Measurements from ENCODE around the gene GCC2.
A peak's percentile ranks its signal among the peaks of the same experiment; 100 is the strongest.
"Not testable (repeated sequence)": the region's sequence is repeated elsewhere in the genome, so short reads cannot be mapped to it uniquely, and the experiment has no call there.

Gene GCC2

DNA sequence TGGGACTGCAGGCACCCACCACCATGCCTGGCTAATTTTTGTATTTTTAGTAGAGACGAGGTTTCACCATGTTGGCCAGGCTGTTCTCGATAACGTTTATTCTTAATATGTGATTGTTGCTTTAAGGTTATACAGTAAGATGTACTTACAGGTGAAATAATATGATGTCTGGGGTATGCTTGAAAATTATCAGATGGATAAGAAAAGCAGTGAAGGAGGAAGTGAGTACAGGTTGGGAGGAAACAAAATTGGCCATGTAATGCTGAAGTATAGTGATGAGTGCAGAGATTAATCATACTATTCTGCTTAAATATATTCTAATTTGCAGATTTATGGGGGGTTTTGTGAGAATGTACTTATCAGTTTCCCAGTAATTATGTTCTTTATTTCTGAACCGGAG lies 3.0 kb downstream of the GCC2 start:
- TF ChIP-seq, protein P1, sequence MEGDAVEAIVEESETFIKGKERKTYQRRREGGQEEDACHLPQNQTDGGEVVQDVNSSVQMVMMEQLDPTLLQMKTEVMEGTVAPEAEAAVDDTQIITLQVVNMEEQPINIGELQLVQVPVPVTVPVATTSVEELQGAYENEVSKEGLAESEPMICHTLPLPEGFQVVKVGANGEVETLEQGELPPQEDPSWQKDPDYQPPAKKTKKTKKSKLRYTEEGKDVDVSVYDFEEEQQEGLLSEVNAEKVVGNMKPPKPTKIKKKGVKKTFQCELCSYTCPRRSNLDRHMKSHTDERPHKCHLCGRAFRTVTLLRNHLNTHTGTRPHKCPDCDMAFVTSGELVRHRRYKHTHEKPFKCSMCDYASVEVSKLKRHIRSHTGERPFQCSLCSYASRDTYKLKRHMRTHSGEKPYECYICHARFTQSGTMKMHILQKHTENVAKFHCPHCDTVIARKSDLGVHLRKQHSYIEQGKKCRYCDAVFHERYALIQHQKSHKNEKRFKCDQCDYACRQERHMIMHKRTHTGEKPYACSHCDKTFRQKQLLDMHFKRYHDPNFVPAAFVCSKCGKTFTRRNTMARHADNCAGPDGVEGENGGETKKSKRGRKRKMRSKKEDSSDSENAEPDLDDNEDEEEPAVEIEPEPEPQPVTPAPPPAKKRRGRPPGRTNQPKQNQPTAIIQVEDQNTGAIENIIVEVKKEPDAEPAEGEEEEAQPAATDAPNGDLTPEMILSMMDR (IDR thresholded peaks at IDR 0.05; ENCODE audit: borderline replicate concordance, control extremely low read depth, extremely low read depth, insufficient read depth, missing control alignments), result no peak
- no peak for DNase-seq (ENCODE audit: low spot score)
- in situ Hi-C loops (cut with MboI; ENCODE audit: low sequenced_read_pairs, unreplicated experiment), result no loop called here

GRCh38 chr2:108453530-108453929 lies 4.5 kb downstream of the GCC2 start:
- in situ Hi-C loops (cut with MboI; ENCODE audit: low sequenced_read_pairs, unreplicated experiment); DNase-seq (ENCODE audit: low spot score): not testable (repeated sequence)

GRCh38 chr2:108454440-108454839 lies 5.4 kb downstream of the GCC2 start:
- TF ChIP-seq, protein P1 (IDR thresholded peaks at IDR 0.05; ENCODE audit: borderline replicate concordance, control extremely low read depth, extremely low read depth, insufficient read depth, missing control alignments), result no peak
- DNase-seq (ENCODE audit: low spot score), result no peak
- in situ Hi-C loops (cut with MboI; ENCODE audit: low sequenced_read_pairs, unreplicated experiment), result no loop called here

DNA sequence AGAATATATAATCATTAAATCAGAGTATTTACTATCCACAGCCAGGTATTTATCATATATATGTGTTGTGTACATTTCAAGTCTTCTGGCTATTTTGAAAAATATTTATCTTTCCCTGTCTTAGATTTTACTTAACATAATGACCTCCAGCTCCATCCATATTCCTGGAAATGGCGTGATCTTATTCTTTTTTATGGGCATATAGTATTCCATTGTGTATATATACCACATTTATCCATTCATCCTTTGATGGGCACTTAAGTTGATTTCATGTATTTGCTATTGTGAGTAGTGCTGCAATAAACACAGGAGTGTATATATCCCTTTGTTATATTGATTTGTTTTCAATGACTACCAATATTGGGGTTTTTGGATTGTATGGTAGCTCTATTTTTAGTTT lies 6.6 kb downstream of the GCC2 start:
- in situ Hi-C loops (cut with MboI; ENCODE audit: low sequenced_read_pairs, unreplicated experiment), result no loop called here
- TF ChIP-seq, protein P1 (IDR thresholded peaks at IDR 0.05; ENCODE audit: borderline replicate concordance, control extremely low read depth, extremely low read depth, insufficient read depth, missing control alignments), result no peak
- DNase-seq (ENCODE audit: low spot score), result no peak

DNA sequence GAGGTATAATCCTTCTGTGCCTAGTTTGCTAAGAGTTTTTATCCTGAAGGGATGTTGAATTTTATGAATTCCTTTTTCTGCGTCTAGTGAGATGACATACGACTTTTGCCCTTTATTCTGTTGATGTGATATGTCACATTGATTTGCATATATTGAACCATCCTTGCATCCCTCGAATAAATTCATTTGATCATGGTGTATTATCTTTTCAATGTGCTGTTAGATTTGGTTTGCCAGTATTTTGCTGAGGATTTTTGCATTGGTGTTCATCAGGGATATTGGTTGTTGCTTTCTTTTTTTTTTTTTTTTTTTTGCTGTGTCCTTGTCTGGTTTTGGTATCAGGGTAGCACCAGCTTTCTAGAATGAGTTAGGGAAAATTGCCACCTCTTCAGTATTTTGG lies 9.1 kb downstream of the GCC2 start:
- TF ChIP-seq, protein P1 (IDR thresholded peaks at IDR 0.05; ENCODE audit: borderline replicate concordance, control extremely low read depth, extremely low read depth, insufficient read depth, missing control alignments), result no peak
- in situ Hi-C loops (cut with MboI; ENCODE audit: low sequenced_read_pairs, unreplicated experiment), result no loop called here
- no peak for DNase-seq (ENCODE audit: low spot score)

GRCh38 chr2:108459441-108459840 lies 10.4 kb downstream of the GCC2 start:
- DNase-seq (ENCODE audit: low spot score), result no peak
- TF ChIP-seq, protein P1 (IDR thresholded peaks at IDR 0.05; ENCODE audit: borderline replicate concordance, control extremely low read depth, extremely low read depth, insufficient read depth, missing control alignments), result no peak
- in situ Hi-C loops (cut with MboI; ENCODE audit: low sequenced_read_pairs, unreplicated experiment), result no loop called here

DNA sequence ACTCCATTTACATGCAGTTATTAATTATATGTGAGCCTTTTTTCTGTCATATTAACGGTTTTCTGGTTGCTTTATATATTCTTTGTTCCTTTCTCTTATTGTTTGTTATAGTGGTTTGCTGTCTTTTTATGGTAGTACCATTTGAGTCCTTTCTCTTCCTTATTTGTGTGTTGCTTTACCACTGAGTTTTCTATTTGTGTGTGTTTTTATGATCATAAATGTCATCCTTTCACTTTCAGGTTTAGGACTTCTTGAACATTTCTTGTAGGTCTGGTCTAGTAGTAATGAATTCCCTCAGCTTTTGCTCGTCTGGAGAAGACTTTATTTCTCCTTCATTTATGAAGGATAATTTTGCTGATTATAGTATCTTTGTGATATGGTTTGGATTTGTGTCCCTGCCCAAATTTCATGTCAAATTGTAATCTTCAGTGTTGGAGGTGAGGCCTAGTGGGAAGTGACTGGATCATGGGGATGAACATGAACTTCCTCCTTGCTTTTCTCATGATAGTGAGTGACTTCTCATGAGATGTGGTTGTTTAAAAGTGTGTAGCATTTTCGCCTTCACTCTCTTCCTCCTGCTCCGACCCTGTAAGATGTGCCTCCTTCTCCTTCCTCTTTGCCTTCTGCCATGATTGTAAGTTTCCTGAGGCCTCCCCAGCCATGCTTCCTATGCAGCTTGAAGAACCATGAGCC lies 11.5 kb downstream of the GCC2 start:
- in situ Hi-C loops (cut with MboI; ENCODE audit: low sequenced_read_pairs, unreplicated experiment), result no loop called here
- TF ChIP-seq, protein P1 (IDR thresholded peaks at IDR 0.05; ENCODE audit: borderline replicate concordance, control extremely low read depth, extremely low read depth, insufficient read depth, missing control alignments), result no peak
- DNase-seq (ENCODE audit: low spot score), result peak; percentile 37

All from GM13976 (cell line).